A673 (cell line): ENCODE measurements around the gene NAGK.

Source experiments
- EZH2 ChIP-seq: fragments of 200-600 bp; sonication (generic); IDR thresholded peaks from 2 replicates; pipeline ENCODE4 v1.6.1; 2017; ENCODE audit warnings: borderline replicate concordance, low read depth, mild to moderate bottlenecking, mixed read lengths, antibody characterized with exemption, low read length; ENCODE audit not compliant: poor library complexity, severe bottlenecking
- TF ChIP-seq, protein P1 (sequence below): fragments of 300-800, 200-600 bp; sonication (generic); conservative IDR thresholded peaks from 2 replicates; pipeline ENCODE4 v1.5.1; 2017; ENCODE audit warnings: low read depth, mild to moderate bottlenecking, antibody characterized with exemption, low read length, moderate library complexity, mixed read lengths

GRCh38 chr2:71113843-71114242 is 45.4 kb downstream of the NAGK start:
- TF ChIP-seq, protein P1, sequence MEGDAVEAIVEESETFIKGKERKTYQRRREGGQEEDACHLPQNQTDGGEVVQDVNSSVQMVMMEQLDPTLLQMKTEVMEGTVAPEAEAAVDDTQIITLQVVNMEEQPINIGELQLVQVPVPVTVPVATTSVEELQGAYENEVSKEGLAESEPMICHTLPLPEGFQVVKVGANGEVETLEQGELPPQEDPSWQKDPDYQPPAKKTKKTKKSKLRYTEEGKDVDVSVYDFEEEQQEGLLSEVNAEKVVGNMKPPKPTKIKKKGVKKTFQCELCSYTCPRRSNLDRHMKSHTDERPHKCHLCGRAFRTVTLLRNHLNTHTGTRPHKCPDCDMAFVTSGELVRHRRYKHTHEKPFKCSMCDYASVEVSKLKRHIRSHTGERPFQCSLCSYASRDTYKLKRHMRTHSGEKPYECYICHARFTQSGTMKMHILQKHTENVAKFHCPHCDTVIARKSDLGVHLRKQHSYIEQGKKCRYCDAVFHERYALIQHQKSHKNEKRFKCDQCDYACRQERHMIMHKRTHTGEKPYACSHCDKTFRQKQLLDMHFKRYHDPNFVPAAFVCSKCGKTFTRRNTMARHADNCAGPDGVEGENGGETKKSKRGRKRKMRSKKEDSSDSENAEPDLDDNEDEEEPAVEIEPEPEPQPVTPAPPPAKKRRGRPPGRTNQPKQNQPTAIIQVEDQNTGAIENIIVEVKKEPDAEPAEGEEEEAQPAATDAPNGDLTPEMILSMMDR = no peak
- TF ChIP-seq EZH2 = no peak
